HG03432 (cell line): ENCODE results near the gene COPZ1.
"Not testable (repeated sequence)": the region's sequence is repeated elsewhere in the genome, so short reads cannot be mapped to it uniquely, and the experiment has no call there.

ENCODE experiments used
- ATAC-seq: cut with Tn5 transposase; IDR thresholded peaks from one replicate; pipeline ENCODE4 v1.9.1; 2021; ENCODE audit warnings: mild to moderate bottlenecking, moderate library complexity; ENCODE audit not compliant: unreplicated experiment

Gene COPZ1

GRCh38 chr12:54324617-54325441, at the start of gene COPZ1:
COPZ1 (plus strand) TSS chr12:54325131; CDS start chr12:54325164, 33 bp downstream.
- peak; percentile 99 for ATAC-seq

GRCh38 chr12:54276368-54276767, 48.6 kb upstream of the COPZ1 start:
- no peak for ATAC-seq

GRCh38 chr12:54277823-54278276, 47.1 kb upstream of the COPZ1 start:
- ATAC-seq: no peak

GRCh38 chr12:54279227-54279631, 45.7 kb upstream of the COPZ1 start:
- ATAC-seq: no peak

- peak; percentile 74 for ATAC-seq
These were observed 45.1 kb upstream of the COPZ1 start, which contains the start of gene CBX5 for GRCh38 chr12:54279632-54280467. CBX5 (minus strand) TSS chr12:54280122; CDS start chr12:54257650, 22,472 bp downstream.

GRCh38 chr12:54280468-54281260, 44.3 kb upstream of the COPZ1 start, which contains the start of gene HNRNPA1:
HNRNPA1 (plus strand) TSS chr12:54280726; CDS start chr12:54280808, 82 bp downstream.
- ATAC-seq: peak; percentile 89

GRCh38 chr12:54281261-54281638, 43.7 kb upstream of the COPZ1 start:
- ATAC-seq: not testable (repeated sequence)

GRCh38 chr12:54281694-54282093, 43.2 kb upstream of the COPZ1 start:
- ATAC-seq: not testable (repeated sequence)

GRCh38 chr12:54282949-54283593, 41.9 kb upstream of the COPZ1 start:
- ATAC-seq: no peak

- ATAC-seq: not testable (repeated sequence)
These were observed 40.7 kb upstream of the COPZ1 start for GRCh38 chr12:54284070-54284780.

- no peak for ATAC-seq
These were observed 39.5 kb upstream of the COPZ1 start for GRCh38 chr12:54285150-54286041.

GRCh38 chr12:54286042-54287030, 38.6 kb upstream of the COPZ1 start:
- no peak for ATAC-seq

- no peak for ATAC-seq
These were observed 37.4 kb upstream of the COPZ1 start for GRCh38 chr12:54287261-54288157.

GRCh38 chr12:54292083-54292930, 32.6 kb upstream of the COPZ1 start:
- ATAC-seq: no peak

- no peak for ATAC-seq
These were observed 32.0 kb upstream of the COPZ1 start for GRCh38 chr12:54292931-54293241.
